ENCODE measurements around the gene UBB.

DNA sequence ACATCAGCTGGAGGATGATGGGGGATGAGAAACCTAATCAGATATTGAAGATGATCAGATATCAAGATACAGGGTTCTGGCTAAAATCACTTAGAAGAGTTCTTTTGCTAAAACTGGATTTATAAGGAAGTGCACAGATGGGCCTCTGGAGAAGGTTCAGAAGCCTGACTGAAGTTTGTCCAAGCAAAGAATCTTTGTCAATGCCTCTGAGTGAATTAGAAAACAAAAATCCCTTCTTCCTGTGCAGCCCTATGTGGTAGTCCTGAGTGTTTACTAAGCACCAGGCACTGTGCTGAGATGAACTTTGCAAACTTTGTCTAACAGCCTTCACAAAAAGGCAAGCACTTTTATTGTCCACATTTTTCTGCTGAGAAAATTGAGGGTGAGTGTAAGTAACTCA lies 16.3 kb upstream of the UBB start:
- TF ChIP-seq, protein P1, sequence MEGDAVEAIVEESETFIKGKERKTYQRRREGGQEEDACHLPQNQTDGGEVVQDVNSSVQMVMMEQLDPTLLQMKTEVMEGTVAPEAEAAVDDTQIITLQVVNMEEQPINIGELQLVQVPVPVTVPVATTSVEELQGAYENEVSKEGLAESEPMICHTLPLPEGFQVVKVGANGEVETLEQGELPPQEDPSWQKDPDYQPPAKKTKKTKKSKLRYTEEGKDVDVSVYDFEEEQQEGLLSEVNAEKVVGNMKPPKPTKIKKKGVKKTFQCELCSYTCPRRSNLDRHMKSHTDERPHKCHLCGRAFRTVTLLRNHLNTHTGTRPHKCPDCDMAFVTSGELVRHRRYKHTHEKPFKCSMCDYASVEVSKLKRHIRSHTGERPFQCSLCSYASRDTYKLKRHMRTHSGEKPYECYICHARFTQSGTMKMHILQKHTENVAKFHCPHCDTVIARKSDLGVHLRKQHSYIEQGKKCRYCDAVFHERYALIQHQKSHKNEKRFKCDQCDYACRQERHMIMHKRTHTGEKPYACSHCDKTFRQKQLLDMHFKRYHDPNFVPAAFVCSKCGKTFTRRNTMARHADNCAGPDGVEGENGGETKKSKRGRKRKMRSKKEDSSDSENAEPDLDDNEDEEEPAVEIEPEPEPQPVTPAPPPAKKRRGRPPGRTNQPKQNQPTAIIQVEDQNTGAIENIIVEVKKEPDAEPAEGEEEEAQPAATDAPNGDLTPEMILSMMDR (IDR thresholded peaks at IDR 0.05; ENCODE audit: borderline replicate concordance, extremely low read depth, low read length, poor library complexity, severe bottlenecking) = no peak
- TF ChIP-seq EZH2 (IDR thresholded peaks at IDR 0.05; ENCODE audit: borderline replicate concordance, low read depth, low read length, severe bottlenecking) = no peak
